T-cell (primary cell): Measurements from ENCODE around the gene LMX1B. TPM values are rescaled to one million over a fixed set of nuclear protein-coding genes. Genes with fewer than 3 reads are reported as not detected.

Experiments
- ATAC-seq, 4 experiments: fragments of 200-7000 bp in 3 of 4; fragments of 150-1000 bp in 1 of 4; cut with Tn5 transposase; replicated peaks in 1 of 4; 1 replicate in 3 of 4; 2 replicates in 1 of 4; pipeline ENCODE4 v1.10.0; 2021; ENCODE audit warnings: moderate library complexity in 3 of 4, mild to moderate bottlenecking in 2 of 4, moderate number of reproducible peaks in 1 of 4
- CTCF ChIA-PET, 2 donors: fragments of 300-600 bp; sonication (Branson Sonifier 250); formaldehyde crosslinking; loops; one replicate each; lab custom pipeline; 2022; ENCODE audit warnings: antibody characterized with exemption in 2 of 2; lab: Charles Lee
- POLR2A ChIA-PET, 2 donors: fragments of 300-600 bp; sonication (Branson Sonifier 250); formaldehyde crosslinking; loops; one replicate each; lab custom pipeline; 2022; ENCODE audit warnings: antibody characterized with exemption in 2 of 2; lab: Charles Lee
- DNase-seq, 35 experiments: peaks; one replicate each; pipeline versions ENCODE4 v3.0.0 to v3.0.0-alpha.2; 2013 to 2023
- H3K27ac ChIP-seq: one replicate; pipeline ENCODE4 v1.5.1; 2013; ENCODE audit warnings: low read length
- H3K27me3 ChIP-seq, 2 experiments: replicated peaks in 1 of 2; 1 replicate in 1 of 2; 2 replicates in 1 of 2; pipeline versions ENCODE4 v1.6.1 to v1.7.0; 2013; ENCODE audit warnings: low read length in 1 of 2, mixed read lengths in 1 of 2; ENCODE audit not compliant: control insufficient read depth in 2 of 2, insufficient read depth in 2 of 2; ENCODE audit errors: extremely low read depth in 1 of 2
- H3K36me3 ChIP-seq, 2 donors: 1 replicate in 1 of 2; 2 replicates in 1 of 2; pipeline versions ENCODE4 v1.6.1 to v1.7.0; 2013; ENCODE audit warnings: low read length in 1 of 2; ENCODE audit not compliant: control insufficient read depth in 2 of 2, insufficient read depth in 1 of 2; ENCODE audit errors: extremely low read depth in 1 of 2
- H3K4me1 ChIP-seq, 2 experiments: 1 replicate in 1 of 2; 2 replicates in 1 of 2; pipeline versions ENCODE4 v1.6.1 to v1.7.0; 2013; ENCODE audit warnings: low read length in 2 of 2, mixed read lengths in 1 of 2; ENCODE audit not compliant: insufficient read depth in 2 of 2, control insufficient read depth in 1 of 2; ENCODE audit errors: extremely low read depth in 1 of 2
- H3K4me3 ChIP-seq, 2 donors: 1 replicate in 1 of 2; 2 replicates in 1 of 2; pipeline versions ENCODE4 v1.5.1 to v1.7.0; 2013; ENCODE audit warnings: mild to moderate bottlenecking in 2 of 2, low read length in 1 of 2, moderate library complexity in 1 of 2; ENCODE audit not compliant: control insufficient read depth in 1 of 2; ENCODE audit errors: extremely low read depth in 1 of 2
- H3K9me3 ChIP-seq: 2 replicates; pipeline ENCODE4 v1.7.0; 2013
- H3K27ac Mint-ChIP-seq, 2 donors: one replicate each; pipeline ENCODE4 v1.8.0; 2020 to 2021; ENCODE audit warnings: mild to moderate bottlenecking in 2 of 2, mixed read lengths in 2 of 2
- H3K27me3 Mint-ChIP-seq, 2 donors: one replicate each; pipeline ENCODE4 v1.8.0; 2021 to 2022; ENCODE audit warnings: mixed read lengths in 2 of 2
- H3K36me3 Mint-ChIP-seq: one replicate; pipeline ENCODE4 v1.8.0; 2021; ENCODE audit warnings: mixed read lengths
- H3K4me1 Mint-ChIP-seq, 3 donors: one replicate each; pipeline ENCODE4 v1.8.0; 2020 to 2022; ENCODE audit warnings: mixed read lengths in 3 of 3, mild to moderate bottlenecking in 1 of 3
- H3K4me3 Mint-ChIP-seq, 3 donors: one replicate each; pipeline ENCODE4 v1.8.0; 2020 to 2022; ENCODE audit warnings: mild to moderate bottlenecking in 3 of 3, mixed read lengths in 3 of 3, moderate library complexity in 3 of 3
- H3K9me3 Mint-ChIP-seq, 3 donors: one replicate each; pipeline ENCODE4 v1.8.0; 2020 to 2022; ENCODE audit warnings: mixed read lengths in 3 of 3
- WGBS: methylation state at CpG from one replicate; pipeline ENCODE4 v1.1.5; 2013; ENCODE audit warnings: missing lambda C conversion rate; ENCODE audit not compliant: insufficient coverage; 5-methylcytosine and 5-hydroxymethylcytosine counted together
- total RNA-seq, 35 experiments: library from RNA in 6 of 35; stranded (reverse) in 6 of 35; fragments of 120-200 nt in 1 of 35; gene quantifications; one replicate each; pipeline versions ENCODE4 v1.2.1 to v1.2.4 and lab custom pipeline; 2013 to 2026

Gene LMX1B
- total RNA-seq, 5 donors from 2014 or later (not counting 1 experiment from before 2014, with no cell fraction given): not detected

DNA sequence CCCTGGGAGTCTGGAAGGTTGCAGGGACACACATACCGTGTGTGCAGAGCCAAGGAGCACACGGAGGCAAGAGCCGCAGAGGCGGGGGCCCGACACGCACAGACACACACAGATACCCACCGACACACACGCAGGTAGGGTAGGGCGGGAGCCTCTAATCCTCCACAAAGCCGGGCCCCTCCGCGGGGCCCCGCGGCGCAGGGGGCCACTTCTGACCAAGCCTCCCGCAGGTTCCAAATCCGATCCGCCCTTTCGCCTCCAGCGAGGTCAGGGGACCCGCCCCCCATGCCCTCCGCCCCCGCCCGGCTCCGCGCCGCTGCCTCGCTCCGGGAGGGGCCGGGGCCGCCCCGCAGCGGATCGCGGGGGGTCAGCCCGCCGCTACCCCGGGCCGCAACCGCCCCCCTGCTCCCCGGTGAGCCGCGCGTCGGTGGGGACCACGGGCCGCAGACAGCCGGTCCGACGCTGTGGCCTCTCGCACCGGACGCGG, 1.4 kb upstream of the LMX1B start:
- WGBS: 3% methylated on average over 54 of the region's 54 CpGs
- Histone ChIP-seq H3K27ac (no peak overlapping the region), H3K4me3 (peak overlapping the region in 1 of 2 donors; percentile 50), H3K4me1 (peaks cover 3 to 42% of the 10 kb centered on the region in 2 experiments), H3K36me3 (no peaks in the 10 kb centered on the region), H3K9me3 (no peaks in the 10 kb centered on the region), H3K27me3 (peaks cover 10 to 86% of the 10 kb centered on the region in 2 experiments)
- DNase-seq (no peak), ATAC-seq (peak in 1 of 4 experiments; percentile 40)
- Mint-ChIP-seq H3K9me3 (no peaks in the 10 kb centered on the region), H3K4me3 (peak overlapping the region; percentile 69 to 78 (median 70)), H3K27me3 (peaks cover 43 to 71% of the 10 kb centered on the region in 2 donors), H3K4me1 (peaks cover 19 to 36% (median 25%) of the 10 kb centered on the region in 3 donors), H3K27ac (no peak overlapping the region), H3K36me3 (no peaks in the 10 kb centered on the region)
- ChIA-PET CTCF (interaction anchor here in 1 of 2 donors (0.6 kb wide), 1 partner anchor 1952 kb away, joined by 4 read pairs; no protein-coding TSS in a partner anchor), POLR2A (no interaction called here)

DNA sequence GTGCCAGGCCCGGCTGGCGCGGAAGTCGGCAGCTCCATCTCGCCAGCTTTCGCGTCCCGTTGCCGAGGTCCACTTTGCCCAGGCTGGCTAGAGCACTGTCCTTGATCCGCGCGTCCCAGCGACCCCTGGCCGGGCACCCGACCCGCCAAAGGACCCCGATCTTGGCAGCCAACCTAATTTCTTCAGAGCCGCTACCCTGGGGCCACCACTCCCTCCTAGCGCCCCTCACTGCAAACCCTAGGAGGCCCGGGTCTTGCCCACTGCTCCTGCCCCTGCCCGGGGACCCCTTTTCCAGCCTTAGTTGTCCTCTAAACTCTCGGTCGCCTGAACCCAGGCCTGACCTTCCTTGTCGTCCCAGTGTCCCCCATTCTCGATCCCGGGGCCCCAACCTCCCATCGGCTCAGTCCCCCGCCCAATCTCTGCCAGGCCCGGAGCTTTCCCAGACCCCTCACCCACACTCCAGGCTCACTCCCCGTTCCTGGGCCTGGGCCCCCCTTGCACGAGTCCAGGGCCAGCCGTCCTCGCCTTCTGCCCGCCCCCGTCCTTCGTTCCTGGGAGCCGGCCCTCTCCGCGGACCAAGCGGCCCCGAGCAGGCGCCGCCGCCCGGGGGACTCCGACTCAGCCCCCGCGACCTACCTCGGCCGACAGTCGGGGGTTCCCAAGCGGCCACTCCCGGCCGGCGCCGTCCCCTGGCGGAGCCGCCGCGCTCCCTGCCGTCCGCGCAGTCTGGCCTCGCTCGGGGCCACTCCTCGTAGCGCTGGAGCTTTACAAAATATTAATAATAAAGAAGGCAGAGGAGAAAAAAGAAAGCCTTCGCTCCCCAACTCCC, 701 bp upstream of the LMX1B start:
- Histone ChIP-seq H3K36me3 (no peaks in the 10 kb centered on the region), H3K27me3 (peaks cover 12 to 86% of the 10 kb centered on the region in 2 experiments), H3K27ac (no peak overlapping the region), H3K4me1 (peaks cover 3 to 42% of the 10 kb centered on the region in 2 experiments), H3K4me3 (peak overlapping the region in 1 of 2 donors; percentile 29), H3K9me3 (no peaks in the 10 kb centered on the region)
- WGBS: 8% methylated on average over 50 of the region's 68 CpGs
- Mint-ChIP-seq H3K27ac (no peak overlapping the region), H3K9me3 (no peaks in the 10 kb centered on the region), H3K27me3 (peaks cover 44 to 70% of the 10 kb centered on the region in 2 donors), H3K4me3 (peak overlapping the region; percentile 67 to 69 (median 68)), H3K36me3 (no peaks in the 10 kb centered on the region), H3K4me1 (peaks cover 19 to 36% (median 28%) of the 10 kb centered on the region in 3 donors)
- ATAC-seq (no peak), DNase-seq (no peak)
- ChIA-PET CTCF (interaction anchor here in 1 of 2 donors (0.6 kb wide), 1 partner anchor 1952 kb away, joined by 4 read pairs; no protein-coding TSS in a partner anchor), POLR2A (no interaction called here)

DNA sequence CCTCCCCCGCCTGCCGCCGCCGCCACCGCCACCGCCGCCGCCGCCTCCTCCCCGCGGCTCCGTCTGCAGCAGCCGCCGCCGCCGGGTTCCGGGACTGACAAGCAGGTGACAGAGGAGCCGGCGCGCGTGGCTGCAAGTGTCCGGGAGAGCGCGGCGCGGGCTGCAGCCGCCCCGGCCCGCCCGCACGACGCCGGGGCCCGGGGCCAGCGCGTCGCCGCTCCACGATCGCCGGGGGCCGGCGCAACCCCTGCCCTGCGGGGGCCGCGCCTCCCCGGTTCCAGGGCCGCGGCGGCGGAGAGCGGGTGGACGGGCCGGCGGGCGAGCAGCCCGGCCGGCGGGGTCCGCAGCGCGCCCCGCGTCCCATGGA, 343 bp downstream of the LMX1B start:
- no peak overlapping the region for H3K27ac Mint-ChIP-seq
- DNase-seq (peak in 3 of 35 experiments; percentile 29 to 32 (median 31)), ATAC-seq (no peak)
- H3K4me1 ChIP-seq: peaks cover 3 to 45% of the 10 kb centered on the region in 2 experiments
- ChIA-PET POLR2A (no interaction called here), CTCF (no interaction called here)
- 5% methylated on average over 60 of the region's 64 CpGs for WGBS
- no peaks in the 10 kb centered on the region for H3K9me3 ChIP-seq
- no peak overlapping the region for H3K4me3 ChIP-seq
- H3K4me3 Mint-ChIP-seq: peak overlapping the region in 1 of 3 donors; percentile 73
- peaks cover 46 to 68% of the 10 kb centered on the region in 2 donors for H3K27me3 Mint-ChIP-seq
- H3K36me3 Mint-ChIP-seq: no peaks in the 10 kb centered on the region
- H3K36me3 ChIP-seq: no peaks in the 10 kb centered on the region
- no peaks in the 10 kb centered on the region for H3K9me3 Mint-ChIP-seq
- no peak overlapping the region for H3K27ac ChIP-seq
- H3K4me1 Mint-ChIP-seq: peaks cover 19 to 42% (median 34%) of the 10 kb centered on the region in 3 donors
- H3K27me3 ChIP-seq: peaks cover 18 to 85% of the 10 kb centered on the region in 2 experiments

DNA sequence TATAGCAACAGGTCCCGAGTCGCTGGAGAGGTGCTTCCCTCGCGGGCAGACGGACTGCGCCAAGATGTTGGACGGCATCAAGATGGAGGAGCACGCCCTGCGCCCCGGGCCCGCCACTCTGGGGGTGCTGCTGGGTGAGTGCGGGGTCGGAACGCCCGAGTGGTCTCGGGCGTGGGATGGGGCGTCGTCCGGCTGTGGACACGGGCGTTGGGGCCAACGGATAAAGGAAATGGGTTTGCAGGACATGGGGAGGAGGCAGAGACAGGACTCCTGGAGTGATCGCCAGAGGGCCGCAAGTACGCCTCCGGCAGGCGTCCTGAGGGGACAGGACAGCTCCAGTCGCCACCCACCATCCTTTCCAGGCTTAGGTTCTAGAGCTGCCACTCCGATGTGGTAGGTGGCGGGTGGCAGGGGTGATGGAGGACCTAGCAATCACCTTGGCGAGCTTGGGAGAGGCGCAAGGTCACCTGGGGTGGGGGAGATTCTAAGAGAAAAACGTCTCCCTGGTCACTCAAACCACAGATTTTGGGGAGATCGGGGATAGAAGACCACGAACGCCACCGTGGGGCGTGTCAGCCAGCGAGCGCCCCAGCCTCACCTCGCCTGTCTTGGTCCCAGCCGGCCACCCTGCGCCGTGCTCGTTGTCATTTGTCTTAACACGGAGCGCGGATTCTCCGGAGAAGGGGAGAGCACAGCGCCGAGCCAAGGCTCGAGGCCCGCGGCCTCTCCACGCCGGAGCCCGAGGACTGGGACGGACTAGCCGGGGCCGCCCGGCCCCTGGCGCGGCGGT, 922 bp downstream of the LMX1B start:
- H3K4me3 ChIP-seq: peak overlapping the region in 1 of 2 donors; percentile 39
- CTCF ChIA-PET: no interaction called here
- H3K27ac ChIP-seq: no peak overlapping the region
- Mint-ChIP-seq H3K36me3 (no peaks in the 10 kb centered on the region), H3K4me1 (peaks cover 19 to 44% (median 36%) of the 10 kb centered on the region in 3 donors), H3K27me3 (peaks cover 45 to 68% of the 10 kb centered on the region in 2 donors), H3K4me3 (peak overlapping the region; percentile 68 to 73 (median 73)), H3K9me3 (no peaks in the 10 kb centered on the region), H3K27ac (peak overlapping the region in 1 of 2 donors; percentile 36)
- no peaks in the 10 kb centered on the region for H3K9me3 ChIP-seq
- WGBS: 7% methylated on average over 57 of the region's 65 CpGs
- peaks cover 23 to 85% of the 10 kb centered on the region in 2 experiments for H3K27me3 ChIP-seq
- DNase-seq (no peak), ATAC-seq (no peak)
- peaks cover 3 to 45% of the 10 kb centered on the region in 2 experiments for H3K4me1 ChIP-seq
- H3K36me3 ChIP-seq: no peaks in the 10 kb centered on the region
- POLR2A ChIA-PET: no interaction called here

DNA sequence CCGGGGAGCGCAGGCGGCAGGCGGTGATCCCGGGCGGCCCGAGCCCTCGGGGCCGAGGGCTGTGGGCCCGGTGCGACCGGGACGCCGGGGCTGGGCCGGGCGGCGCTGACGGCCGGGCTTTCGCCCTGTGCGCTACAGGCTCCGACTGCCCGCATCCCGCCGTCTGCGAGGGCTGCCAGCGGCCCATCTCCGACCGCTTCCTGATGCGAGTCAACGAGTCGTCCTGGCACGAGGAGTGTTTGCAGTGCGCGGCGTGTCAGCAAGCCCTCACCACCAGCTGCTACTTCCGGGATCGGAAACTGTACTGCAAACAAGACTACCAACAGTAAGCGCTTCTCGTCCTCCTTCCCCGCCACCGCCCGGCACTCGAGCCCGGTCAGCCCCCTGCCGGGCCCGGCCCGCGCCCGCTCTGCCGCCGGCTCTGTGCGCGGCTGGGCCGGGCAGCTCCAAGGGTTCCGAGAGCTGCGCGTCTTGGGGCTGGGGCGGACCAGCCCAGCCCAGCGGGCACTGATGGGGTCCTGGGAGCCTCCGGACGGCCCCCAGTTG, 1.6 kb downstream of the LMX1B start:
- no peaks in the 10 kb centered on the region for H3K9me3 ChIP-seq
- peaks cover 3 to 45% of the 10 kb centered on the region in 2 experiments for H3K4me1 ChIP-seq
- peak overlapping the region in 1 of 2 donors; percentile 42 for H3K4me3 ChIP-seq
- H3K27me3 ChIP-seq: peaks cover 30 to 84% of the 10 kb centered on the region in 2 experiments
- DNase-seq (peak in 19 of 35 experiments; percentile 10 to 50 (median 23)), ATAC-seq (peak in 3 of 4 experiments; percentile 7 to 34 (median 27))
- POLR2A ChIA-PET: no interaction called here
- H3K36me3 Mint-ChIP-seq: no peaks in the 10 kb centered on the region
- peak overlapping the region in 2 of 3 donors; percentile 41 to 73 for H3K4me3 Mint-ChIP-seq
- no peaks in the 10 kb centered on the region for H3K36me3 ChIP-seq
- no peaks in the 10 kb centered on the region for H3K9me3 Mint-ChIP-seq
- 6% methylated on average over 62 of the region's 62 CpGs for WGBS
- no peak overlapping the region for H3K27ac Mint-ChIP-seq
- peaks cover 46 to 68% of the 10 kb centered on the region in 2 donors for H3K27me3 Mint-ChIP-seq
- CTCF ChIA-PET: no interaction called here
- no peak overlapping the region for H3K27ac ChIP-seq
- peaks cover 19 to 44% (median 36%) of the 10 kb centered on the region in 3 donors for H3K4me1 Mint-ChIP-seq
